DMS114 treated with DMSO at 0.1 percent for 48 hours (cell line): Measurements from ENCODE around the gene PLBD2.
A peak's percentile ranks its signal among the peaks of the same experiment; 100 is the strongest.

ENCODE experiments used
- DNase-seq: peaks from one replicate; lab custom pipeline; 2025; ENCODE audit not compliant: unreplicated experiment; lab: John Stamatoyannopoulos, UW

PLBD2 gene

GRCh38 chr12:113439606-113440030 is 81.2 kb downstream of the PLBD2 start:
- peak; percentile 49 for DNase-seq

- no peak for DNase-seq
Measured at GRCh38 chr12:113440336-113440735, 81.9 kb downstream of the PLBD2 start.
